Fibroblast of the conjunctiva (primary cell): Measurements from ENCODE around the gene RAD1.
A peak's percentile ranks its signal among the peaks of the same experiment; 100 is the strongest.

ENCODE experiments used
- DNase-seq: peaks from one replicate; pipeline ENCODE4 v3.0.0-alpha.2; 2010; ENCODE audit warnings: low read depth

The RAD1 gene

GRCh38 chr5:34863946-34864345 lies 51.4 kb downstream of the RAD1 start:
- DNase-seq: no peak

- no peak for DNase-seq
Observed at GRCh38 chr5:34859253-34859652, 56.1 kb downstream of the RAD1 start.

- no peak for DNase-seq
Observed at GRCh38 chr5:34858790-34859189, 56.5 kb downstream of the RAD1 start.

- no peak for DNase-seq
Observed at GRCh38 chr5:34857894-34858293, 57.4 kb downstream of the RAD1 start.

GRCh38 chr5:34857161-34857560 lies 58.1 kb downstream of the RAD1 start:
- peak; percentile 12 for DNase-seq
